HepG2 (cell line): ENCODE measurements around the gene FMNL1. TPM values are rescaled to one million over a fixed set of nuclear protein-coding genes. Genes with fewer than 3 reads are reported as not detected.

Experiments
- AGO1 ChIP-seq: fragments of 200-400 bp; formaldehyde crosslinking; IDR thresholded peaks from 2 replicates; pipeline ENCODE4 v1.6.1; 2017; ENCODE audit warnings: mild to moderate bottlenecking, low read depth, low read length, moderate library complexity; ENCODE audit not compliant: poor library complexity, severe bottlenecking
- ARNTL ChIP-seq: sonication (generic); formaldehyde crosslinking; IDR thresholded peaks from 2 replicates; pipeline ENCODE4 v1.4.0; 2020; ENCODE audit warnings: mild to moderate bottlenecking, missing genetic modification reagents
- BHLHE40 ChIP-seq: IDR thresholded peaks from 2 replicates; pipeline ENCODE4 v1.6.1; 2011; ENCODE audit warnings: low read length, improper control_type of control experiment
- BRCA1 ChIP-seq: sonication (generic); formaldehyde crosslinking; IDR thresholded peaks from 2 replicates; pipeline ENCODE4 v1.4.0; 2020; ENCODE audit warnings: missing genetic modification reagents
- EED ChIP-seq: sonication (generic); formaldehyde crosslinking; IDR thresholded peaks from 2 replicates; pipeline ENCODE4 v1.5.0; 2020; ENCODE audit warnings: mild to moderate bottlenecking, missing genetic modification reagents
- KLF11 ChIP-seq: IDR thresholded peaks from 2 replicates; pipeline ENCODE4 v1.6.1; 2016; ENCODE audit warnings: missing compliant biosample characterization
- MBD4 ChIP-seq: IDR thresholded peaks from 2 replicates; pipeline ENCODE4 v1.6.1; 2012; ENCODE audit warnings: low read length, inconsistent platforms, borderline replicate concordance
- MIXL1 ChIP-seq: IDR thresholded peaks from 2 replicates; pipeline ENCODE4 v1.6.1; 2016
- NFRKB ChIP-seq: fragments of 450-650 bp; IDR thresholded peaks from 2 replicates; pipeline ENCODE4 v1.6.1; 2017
- NKX3-1 ChIP-seq: sonication (generic); formaldehyde crosslinking; IDR thresholded peaks from 2 replicates; pipeline ENCODE4 v1.5.0; 2020; ENCODE audit warnings: missing genetic modification reagents
- RBM22 ChIP-seq: fragments of 200-400 bp; formaldehyde crosslinking; optimal IDR thresholded peaks from 2 replicates; pipeline ENCODE3; 2017; ENCODE audit warnings: mild to moderate bottlenecking, low read length, moderate library complexity
- SAFB2 ChIP-seq: sonication (generic); formaldehyde crosslinking; IDR thresholded peaks from 2 replicates; pipeline ENCODE4 v1.5.1; 2020; ENCODE audit warnings: missing genetic modification reagents, low read depth, mild to moderate bottlenecking, borderline replicate concordance
- STAT5B ChIP-seq: sonication (generic); formaldehyde crosslinking; IDR thresholded peaks from 2 replicates; pipeline ENCODE4 v1.4.0; 2020; ENCODE audit warnings: missing genetic modification reagents
- TSC22D2 ChIP-seq: sonication (generic); formaldehyde crosslinking; IDR thresholded peaks from 2 replicates; pipeline ENCODE4 v1.5.1; 2020; ENCODE audit warnings: missing genetic modification reagents, mild to moderate bottlenecking, borderline replicate concordance
- YEATS4 ChIP-seq: sonication (generic); formaldehyde crosslinking; IDR thresholded peaks from 2 replicates; pipeline ENCODE4 v1.4.0; 2020; ENCODE audit warnings: missing genetic modification reagents, borderline replicate concordance
- ZMYM4 ChIP-seq: sonication (generic); formaldehyde crosslinking; IDR thresholded peaks from 2 replicates; pipeline ENCODE4 v1.8.1; 2023; ENCODE audit warnings: mild to moderate bottlenecking, missing genetic modification reagents
- ZNF34 ChIP-seq: sonication (generic); formaldehyde crosslinking; IDR thresholded peaks from 2 replicates; pipeline ENCODE4 v1.4.0; 2020; ENCODE audit warnings: mild to moderate bottlenecking, missing genetic modification reagents, borderline replicate concordance
- ZNF44 ChIP-seq: sonication (generic); formaldehyde crosslinking; IDR thresholded peaks from 2 replicates; pipeline ENCODE4 v1.5.1; 2020; ENCODE audit warnings: mild to moderate bottlenecking, missing genetic modification reagents
- ZNF441 ChIP-seq: sonication (generic); formaldehyde crosslinking; IDR thresholded peaks from 2 replicates; pipeline ENCODE4 v1.7.0; 2021; ENCODE audit warnings: missing genetic modification reagents, borderline replicate concordance
- ZNF460 ChIP-seq: sonication (generic); formaldehyde crosslinking; IDR thresholded peaks from 2 replicates; pipeline ENCODE4 v1.5.1; 2020; ENCODE audit warnings: missing genetic modification reagents, mild to moderate bottlenecking, borderline replicate concordance
- ZNF670 ChIP-seq: sonication (generic); formaldehyde crosslinking; IDR thresholded peaks from 2 replicates; pipeline ENCODE4 v1.8.0; 2022; ENCODE audit warnings: mild to moderate bottlenecking, missing genetic modification reagents, borderline replicate concordance
- ZSCAN29 ChIP-seq: sonication (generic); formaldehyde crosslinking; conservative IDR thresholded peaks from 2 replicates; pipeline ENCODE4 v1.4.0; 2020; ENCODE audit warnings: mild to moderate bottlenecking, missing genetic modification reagents
- polyA plus RNA-seq, 8 experiments: library from polyadenylated mRNA; depleted of rRNA in 3 of 8; stranded (reverse) in 7 of 8; unstranded in 1 of 8; fragments of >200 nt; fragmentation: Illumina TruSeq in 4 of 8; extraction: Trizol in 4 of 8; gene quantifications; 2 replicates each; pipeline versions ENCODE4 v1.2.1 to v1.2.3, GENCODE V29; 2011 to 2016; ENCODE audit warnings: low read depth in 4 of 8, missing spikeins in 1 of 8, mixed read lengths in 1 of 8; ENCODE audit not compliant: insufficient read depth in 1 of 8
- total RNA-seq, 5 experiments: library from RNA; depleted of rRNA; stranded (reverse); fragments of >200 nt; fragmentation: Illumina TruSeq; extraction: Trizol; gene quantifications; 2 replicates each; pipeline ENCODE4 v1.2.3, GENCODE V29; 2016; ENCODE audit warnings: low read depth in 1 of 5
- TF ChIP-seq, protein P1 (sequence below): sonication (generic); formaldehyde crosslinking; IDR thresholded peaks from 2 replicates; pipeline ENCODE4 v1.9.0; 2021; ENCODE audit warnings: missing genetic modification reagents, borderline replicate concordance
- TF ChIP-seq, protein P2 (sequence below): IDR thresholded peaks from 2 replicates; pipeline ENCODE4 v1.6.1; 2016; ENCODE audit warnings: mild to moderate bottlenecking, missing biosample characterization, missing genetic modification reagents
- TF ChIP-seq, protein P3 (sequence below): sonication (generic); formaldehyde crosslinking; IDR thresholded peaks from 2 replicates; pipeline ENCODE4 v1.5.1; 2020; ENCODE audit warnings: missing genetic modification reagents, mild to moderate bottlenecking, borderline replicate concordance
- TF ChIP-seq, protein P4 (sequence below): sonication (generic); formaldehyde crosslinking; IDR thresholded peaks from 2 replicates; pipeline ENCODE4 v1.4.0; 2020; ENCODE audit warnings: missing genetic modification reagents

FMNL1 gene
- total and polyA plus RNA-seq, 2 of the 13 experiments (the other 11 are each of a cell fraction or from before 2014, with no cell fraction given) = 0.53 to 0.70 TPM

DNA sequence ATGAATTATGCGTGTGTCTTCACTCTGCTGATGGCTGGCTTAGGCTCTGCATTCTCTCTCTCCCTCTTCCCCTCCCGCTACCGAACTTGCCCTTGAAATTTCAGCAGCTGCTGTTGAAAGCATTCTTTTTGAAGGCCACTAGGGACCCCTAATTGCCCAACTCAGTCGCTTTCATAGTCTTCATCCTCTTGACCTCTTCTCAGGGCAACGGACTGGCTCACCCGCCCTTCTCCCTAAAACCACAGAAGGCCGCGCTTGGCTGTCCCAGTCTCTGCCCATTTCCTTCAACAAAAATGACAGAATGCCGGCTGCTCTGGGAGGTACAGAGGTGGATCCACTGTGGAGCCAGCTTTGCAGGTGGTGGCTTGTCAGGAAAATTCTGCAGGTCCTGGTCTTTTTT lies 21.0 kb upstream of the FMNL1 start (continued):
- TF ChIP-seq MBD4 (no peak), SAFB2 (CRISPR knock-in tag) (no peak), BRCA1 (CRISPR knock-in tag) (no peak), MIXL1 (CRISPR knock-in tag) (no peak), ZNF460 (CRISPR knock-in tag) (no peak), STAT5B (CRISPR knock-in tag) (no peak), RBM22 (no peak), AGO1 (no peak), ZNF34 (CRISPR knock-in tag) (no peak), ARNTL (no peak), BHLHE40 (no peak), NKX3-1 (CRISPR knock-in tag) (no peak), ZNF44 (CRISPR knock-in tag) (no peak), YEATS4 (no peak), EED (CRISPR knock-in tag) (no peak), TSC22D2 (CRISPR knock-in tag) (no peak), ZNF670 (no peak), KLF11 (CRISPR knock-in tag) (no peak), ZNF441 (CRISPR knock-in tag) (no peak), ZSCAN29 (CRISPR knock-in tag) (no peak), NFRKB (no peak), ZMYM4 (no peak)
- TF ChIP-seq, protein P1, sequence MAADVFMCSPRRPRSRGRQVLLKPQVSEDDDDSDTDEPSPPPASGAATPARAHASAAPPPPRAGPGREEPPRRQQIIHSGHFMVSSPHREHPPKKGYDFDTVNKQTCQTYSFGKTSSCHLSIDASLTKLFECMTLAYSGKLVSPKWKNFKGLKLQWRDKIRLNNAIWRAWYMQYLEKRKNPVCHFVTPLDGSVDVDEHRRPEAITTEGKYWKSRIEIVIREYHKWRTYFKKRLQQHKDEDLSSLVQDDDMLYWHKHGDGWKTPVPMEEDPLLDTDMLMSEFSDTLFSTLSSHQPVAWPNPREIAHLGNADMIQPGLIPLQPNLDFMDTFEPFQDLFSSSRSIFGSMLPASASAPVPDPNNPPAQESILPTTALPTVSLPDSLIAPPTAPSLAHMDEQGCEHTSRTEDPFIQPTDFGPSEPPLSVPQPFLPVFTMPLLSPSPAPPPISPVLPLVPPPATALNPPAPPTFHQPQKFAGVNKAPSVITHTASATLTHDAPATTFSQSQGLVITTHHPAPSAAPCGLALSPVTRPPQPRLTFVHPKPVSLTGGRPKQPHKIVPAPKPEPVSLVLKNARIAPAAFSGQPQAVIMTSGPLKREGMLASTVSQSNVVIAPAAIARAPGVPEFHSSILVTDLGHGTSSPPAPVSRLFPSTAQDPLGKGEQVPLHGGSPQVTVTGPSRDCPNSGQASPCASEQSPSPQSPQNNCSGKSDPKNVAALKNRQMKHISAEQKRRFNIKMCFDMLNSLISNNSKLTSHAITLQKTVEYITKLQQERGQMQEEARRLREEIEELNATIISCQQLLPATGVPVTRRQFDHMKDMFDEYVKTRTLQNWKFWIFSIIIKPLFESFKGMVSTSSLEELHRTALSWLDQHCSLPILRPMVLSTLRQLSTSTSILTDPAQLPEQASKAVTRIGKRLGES (CRISPR knock-in tag) = no peak
- TF ChIP-seq, protein P2, sequence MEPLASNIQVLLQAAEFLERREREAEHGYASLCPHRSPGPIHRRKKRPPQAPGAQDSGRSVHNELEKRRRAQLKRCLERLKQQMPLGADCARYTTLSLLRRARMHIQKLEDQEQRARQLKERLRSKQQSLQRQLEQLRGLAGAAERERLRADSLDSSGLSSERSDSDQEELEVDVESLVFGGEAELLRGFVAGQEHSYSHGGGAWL = no peak
- TF ChIP-seq, protein P3, sequence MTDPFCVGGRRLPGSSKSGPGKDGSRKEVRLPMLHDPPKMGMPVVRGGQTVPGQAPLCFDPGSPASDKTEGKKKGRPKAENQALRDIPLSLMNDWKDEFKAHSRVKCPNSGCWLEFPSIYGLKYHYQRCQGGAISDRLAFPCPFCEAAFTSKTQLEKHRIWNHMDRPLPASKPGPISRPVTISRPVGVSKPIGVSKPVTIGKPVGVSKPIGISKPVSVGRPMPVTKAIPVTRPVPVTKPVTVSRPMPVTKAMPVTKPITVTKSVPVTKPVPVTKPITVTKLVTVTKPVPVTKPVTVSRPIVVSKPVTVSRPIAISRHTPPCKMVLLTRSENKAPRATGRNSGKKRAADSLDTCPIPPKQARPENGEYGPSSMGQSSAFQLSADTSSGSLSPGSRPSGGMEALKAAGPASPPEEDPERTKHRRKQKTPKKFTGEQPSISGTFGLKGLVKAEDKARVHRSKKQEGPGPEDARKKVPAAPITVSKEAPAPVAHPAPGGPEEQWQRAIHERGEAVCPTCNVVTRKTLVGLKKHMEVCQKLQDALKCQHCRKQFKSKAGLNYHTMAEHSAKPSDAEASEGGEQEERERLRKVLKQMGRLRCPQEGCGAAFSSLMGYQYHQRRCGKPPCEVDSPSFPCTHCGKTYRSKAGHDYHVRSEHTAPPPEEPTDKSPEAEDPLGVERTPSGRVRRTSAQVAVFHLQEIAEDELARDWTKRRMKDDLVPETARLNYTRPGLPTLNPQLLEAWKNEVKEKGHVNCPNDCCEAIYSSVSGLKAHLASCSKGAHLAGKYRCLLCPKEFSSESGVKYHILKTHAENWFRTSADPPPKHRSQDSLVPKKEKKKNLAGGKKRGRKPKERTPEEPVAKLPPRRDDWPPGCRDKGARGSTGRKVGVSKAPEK (CRISPR knock-in tag) = 0 out of 2 replicates have a peak, but pooled peaks have one; percentile 69
- TF ChIP-seq, protein P4, sequence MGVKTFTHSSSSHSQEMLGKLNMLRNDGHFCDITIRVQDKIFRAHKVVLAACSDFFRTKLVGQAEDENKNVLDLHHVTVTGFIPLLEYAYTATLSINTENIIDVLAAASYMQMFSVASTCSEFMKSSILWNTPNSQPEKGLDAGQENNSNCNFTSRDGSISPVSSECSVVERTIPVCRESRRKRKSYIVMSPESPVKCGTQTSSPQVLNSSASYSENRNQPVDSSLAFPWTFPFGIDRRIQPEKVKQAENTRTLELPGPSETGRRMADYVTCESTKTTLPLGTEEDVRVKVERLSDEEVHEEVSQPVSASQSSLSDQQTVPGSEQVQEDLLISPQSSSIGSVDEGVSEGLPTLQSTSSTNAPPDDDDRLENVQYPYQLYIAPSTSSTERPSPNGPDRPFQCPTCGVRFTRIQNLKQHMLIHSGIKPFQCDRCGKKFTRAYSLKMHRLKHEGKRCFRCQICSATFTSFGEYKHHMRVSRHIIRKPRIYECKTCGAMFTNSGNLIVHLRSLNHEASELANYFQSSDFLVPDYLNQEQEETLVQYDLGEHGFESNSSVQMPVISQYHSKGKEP (CRISPR knock-in tag) = no peak
